NCI-H2107 treated with DMSO at 0.1 percent for 48 hours (cell line): ENCODE data around the gene MEGF9.
A peak's percentile ranks its signal among the peaks of the same experiment; 100 is the strongest.

Experiments used
- DNase-seq: peaks from one replicate; lab custom pipeline; 2025; ENCODE audit not compliant: unreplicated experiment; lab: John Stamatoyannopoulos, UW

MEGF9 gene

DNA sequence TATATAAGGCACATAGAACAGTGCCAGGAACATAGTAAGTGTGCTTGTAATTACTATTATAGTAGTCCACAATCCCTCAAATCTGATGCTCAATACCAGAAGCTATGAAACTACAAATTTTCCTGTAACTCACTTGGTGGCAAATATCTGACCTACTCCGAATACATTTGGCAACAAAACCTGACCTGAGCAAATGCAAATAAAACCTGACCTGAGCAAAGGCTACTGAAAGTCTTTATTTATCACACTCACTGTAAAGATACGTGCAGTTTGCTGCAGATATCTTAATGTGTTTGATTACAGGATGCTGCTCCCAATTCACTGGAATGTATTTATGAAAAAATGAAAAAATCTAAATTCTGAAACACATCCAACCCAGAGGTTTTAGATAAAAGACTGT lies 7.1 kb downstream of the MEGF9 start:
- no peak for DNase-seq

DNA sequence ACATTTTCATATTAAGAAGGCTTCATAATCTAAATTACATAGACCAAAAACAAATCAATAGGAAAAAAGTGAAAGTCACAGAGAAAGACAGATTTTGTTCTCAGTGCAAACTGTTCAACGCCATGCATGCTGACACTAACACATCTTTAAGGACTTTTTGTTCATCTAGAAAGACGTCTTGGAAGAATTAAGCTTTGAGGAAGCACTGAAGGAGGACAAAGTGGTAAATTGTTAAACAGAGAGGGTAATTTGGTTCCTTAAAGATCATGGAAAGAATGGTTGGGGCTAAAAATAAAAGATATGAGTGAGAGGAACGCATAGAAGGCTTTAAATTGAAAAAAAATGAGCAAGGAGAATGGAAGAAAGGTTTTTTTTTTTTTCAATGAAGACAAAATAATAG lies 9.1 kb downstream of the MEGF9 start:
- DNase-seq, result no peak

DNA sequence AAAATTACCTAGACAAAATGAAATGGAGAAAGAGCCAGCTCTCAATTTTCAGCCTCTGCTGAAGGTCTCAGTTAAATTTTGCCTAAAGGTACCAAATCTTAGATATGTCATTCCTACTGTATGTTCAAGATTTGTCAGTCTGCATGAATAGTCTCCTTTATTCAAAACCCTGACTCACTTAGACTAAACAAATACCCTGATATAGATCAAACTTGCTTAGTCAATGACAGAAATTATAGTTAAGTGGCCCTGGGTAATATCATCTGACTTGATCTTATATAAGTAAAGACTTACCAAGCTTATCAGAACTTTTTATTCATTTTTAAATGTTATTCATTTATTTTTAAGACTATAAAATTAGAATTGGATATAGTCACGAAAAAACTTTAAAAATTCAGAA lies 12.2 kb downstream of the MEGF9 start:
- DNase-seq, result no peak

DNA sequence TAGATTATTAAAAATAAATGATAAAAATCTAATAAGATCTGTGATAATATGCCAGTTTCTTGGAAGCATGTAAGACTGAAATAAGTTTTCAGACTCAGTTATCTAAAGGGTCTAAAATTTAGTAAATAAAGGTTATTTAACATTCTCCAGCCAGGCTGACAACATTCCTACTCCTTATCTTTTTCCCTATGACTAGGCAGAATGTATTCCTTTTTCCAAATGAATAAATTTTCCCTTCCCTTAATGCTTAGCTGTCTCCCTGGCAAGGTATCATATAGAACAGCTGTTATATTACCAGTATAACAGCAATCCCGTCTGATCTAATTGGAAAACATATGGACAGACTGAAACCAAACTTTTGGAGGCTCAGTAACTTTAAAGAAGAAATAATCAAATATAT lies 13.0 kb downstream of the MEGF9 start:
- no peak for DNase-seq

DNA sequence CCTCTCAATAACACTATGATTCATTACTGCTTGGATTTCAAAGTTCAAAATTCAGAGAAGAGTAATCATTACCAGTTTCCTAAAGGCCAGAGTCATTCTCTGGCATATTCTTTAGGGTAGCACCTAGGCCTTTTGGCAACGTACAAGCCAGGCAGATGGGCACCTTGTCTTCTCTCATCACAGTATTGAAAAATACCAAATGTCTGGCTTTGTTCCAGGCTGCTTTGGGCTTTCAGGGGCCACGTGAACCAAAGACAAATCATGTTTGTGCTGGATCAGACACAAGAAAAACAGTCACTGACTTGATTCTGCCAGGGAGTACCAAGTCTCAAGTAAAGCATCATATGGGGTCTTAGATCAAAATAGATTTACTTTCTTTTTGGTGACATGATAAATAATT lies 15.5 kb downstream of the MEGF9 start:
- no peak for DNase-seq

DNA sequence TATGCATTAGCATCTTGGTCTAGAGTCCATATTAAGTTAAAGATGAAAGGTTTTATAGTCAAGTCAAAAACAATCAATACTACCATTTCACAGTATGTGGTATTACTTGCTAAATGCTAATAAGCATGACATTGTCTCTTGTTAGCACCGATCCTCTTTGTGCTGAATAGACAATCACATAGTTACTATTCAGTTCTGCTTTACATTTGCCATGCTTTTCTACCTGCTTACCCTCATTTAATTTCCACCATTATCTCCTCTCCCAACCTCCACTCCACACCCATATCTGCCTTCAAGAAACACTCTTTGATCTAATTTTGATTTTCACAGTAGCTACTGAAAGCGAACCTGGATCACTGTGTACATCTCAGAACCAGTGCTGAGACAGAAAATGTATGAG lies 16.8 kb downstream of the MEGF9 start:
- no peak for DNase-seq

DNA sequence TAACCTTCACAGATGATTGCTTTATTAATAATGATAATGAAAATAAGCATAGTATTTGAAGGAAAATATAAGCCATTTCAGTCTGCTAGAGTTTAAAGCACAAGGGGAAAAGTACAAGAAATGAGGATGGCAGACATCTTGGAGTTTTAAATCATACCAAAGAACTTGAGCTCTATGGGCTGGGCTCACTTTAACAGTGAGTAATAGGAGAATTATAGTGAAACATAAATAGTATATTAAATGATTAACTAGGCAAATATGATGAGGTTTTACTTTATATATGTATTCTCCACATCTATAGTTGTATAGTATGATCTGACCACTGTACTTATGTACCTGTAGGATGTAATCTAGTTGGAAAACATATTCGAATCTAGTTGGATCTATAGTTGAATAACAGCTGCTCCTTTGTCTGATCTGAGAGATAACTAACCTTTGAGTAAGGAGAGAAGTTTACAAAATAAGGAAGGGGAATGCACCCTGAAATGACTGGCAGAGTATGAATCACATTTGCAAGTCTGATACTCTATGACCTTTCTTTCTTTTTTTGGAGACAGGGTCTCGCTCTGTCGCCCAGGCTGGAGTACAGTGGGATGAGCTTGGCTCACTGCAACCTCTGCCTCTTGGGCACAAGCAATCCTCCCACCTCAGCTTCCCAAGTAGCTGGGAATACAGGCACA lies 17.6 kb downstream of the MEGF9 start:
- no peak for DNase-seq

DNA sequence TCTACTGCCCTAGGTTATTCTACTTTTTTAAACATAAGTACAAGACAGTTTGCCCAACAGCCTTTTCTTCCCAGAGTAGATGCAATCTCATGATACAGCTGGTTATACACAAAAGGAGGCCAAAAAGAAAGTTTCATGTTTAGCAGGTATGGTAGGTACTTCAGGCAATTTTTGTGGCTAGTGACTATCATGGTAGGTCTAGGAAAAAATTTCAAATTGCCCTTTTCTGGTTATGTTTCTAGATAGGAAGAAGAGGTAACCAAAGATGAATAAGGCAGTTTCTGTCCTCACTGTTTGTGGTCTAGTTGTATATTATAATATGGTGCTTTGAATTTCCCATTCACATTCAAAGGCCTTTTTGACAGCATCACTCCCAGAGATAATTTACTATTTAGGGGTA lies 19.7 kb downstream of the MEGF9 start:
- DNase-seq, result no peak

DNA sequence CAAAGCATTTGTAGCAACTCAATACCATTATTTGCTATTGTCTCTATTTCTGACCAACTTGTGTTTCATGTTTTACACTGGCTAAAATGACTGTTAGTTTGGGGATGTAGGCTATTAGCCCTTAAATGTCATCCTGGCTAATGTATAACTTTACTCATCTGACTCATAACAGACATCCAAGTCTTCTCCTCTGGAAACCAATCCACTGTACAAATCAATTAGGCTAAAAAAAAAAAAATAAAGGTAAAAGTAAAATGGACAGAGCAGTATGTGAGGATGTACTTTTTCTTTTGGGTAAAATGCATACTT lies 20.6 kb downstream of the MEGF9 start:
- no peak for DNase-seq

DNA sequence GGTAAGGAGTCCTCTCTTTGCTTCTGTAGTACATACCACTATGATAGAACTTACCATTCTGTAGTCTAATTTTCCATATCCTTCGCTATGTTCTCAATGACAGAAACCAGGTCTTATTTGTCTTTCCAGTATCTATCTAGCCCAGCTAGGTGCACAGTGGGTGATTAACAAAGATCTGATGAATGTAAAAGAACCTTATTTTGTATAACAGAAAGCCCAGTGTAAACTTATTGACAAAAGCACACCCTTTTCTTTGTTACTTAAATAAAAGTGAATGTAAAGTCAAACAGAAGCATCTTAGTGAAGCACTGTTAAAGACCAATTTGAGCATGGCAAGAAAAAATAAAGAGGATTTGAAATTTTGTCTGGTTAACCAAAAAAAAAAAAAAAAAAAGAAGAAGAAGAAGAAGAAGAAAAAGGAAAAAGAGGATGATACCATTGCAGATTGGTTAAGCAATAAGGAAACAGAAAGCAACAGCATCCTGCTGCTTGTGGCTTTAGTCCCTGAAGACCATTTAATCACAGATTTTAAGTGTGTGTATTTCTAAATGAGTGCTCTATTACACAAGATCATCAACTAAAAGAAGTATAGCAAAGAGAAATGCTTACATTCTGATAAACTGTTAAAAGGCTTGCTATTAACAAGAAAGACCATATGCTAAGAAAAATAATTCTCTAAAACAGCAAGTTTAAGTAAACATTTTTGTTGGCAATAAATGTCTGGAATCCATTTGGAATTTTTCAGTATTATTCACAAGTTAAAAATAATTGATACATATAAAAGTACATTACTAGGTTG lies 21.2 kb downstream of the MEGF9 start:
- DNase-seq, result no peak

DNA sequence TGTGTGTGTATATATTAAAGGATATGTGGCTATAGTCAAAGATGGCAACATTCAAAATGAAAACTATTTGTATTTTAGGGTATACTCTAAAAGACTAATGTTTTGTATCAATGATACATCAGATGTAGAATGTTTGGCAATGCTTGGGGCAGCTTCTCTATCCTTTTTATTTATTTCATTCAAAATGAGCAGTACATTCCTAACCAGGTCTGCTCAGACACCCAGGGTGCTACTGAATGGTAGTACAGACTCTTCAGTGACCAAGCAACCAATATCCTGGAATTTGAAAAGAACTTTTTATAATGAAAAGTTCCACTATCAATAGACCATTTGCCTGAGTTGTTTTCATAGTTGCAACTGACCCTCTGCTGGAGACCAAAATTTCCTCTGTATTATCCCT lies 23.9 kb downstream of the MEGF9 start:
- DNase-seq, result no peak

DNA sequence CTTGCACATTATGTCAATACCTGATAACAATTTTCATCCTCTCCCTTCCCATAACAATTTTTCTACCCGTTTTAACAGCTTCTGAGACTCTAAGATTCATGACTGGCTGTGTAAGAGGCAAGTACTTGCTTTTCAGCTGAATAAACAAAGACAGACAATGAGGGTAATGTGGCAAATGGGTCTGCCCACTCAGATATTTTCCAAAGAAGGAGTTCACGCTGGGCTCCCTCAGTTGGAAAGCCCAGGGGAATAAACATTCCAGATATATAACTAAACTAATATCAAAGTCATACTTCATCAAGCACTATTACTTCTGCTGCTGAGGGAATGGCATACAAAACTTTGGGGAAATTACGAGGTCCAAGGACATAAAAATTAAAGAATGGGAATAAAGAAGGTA lies 24.4 kb downstream of the MEGF9 start:
- DNase-seq, result peak; percentile 85

DNA sequence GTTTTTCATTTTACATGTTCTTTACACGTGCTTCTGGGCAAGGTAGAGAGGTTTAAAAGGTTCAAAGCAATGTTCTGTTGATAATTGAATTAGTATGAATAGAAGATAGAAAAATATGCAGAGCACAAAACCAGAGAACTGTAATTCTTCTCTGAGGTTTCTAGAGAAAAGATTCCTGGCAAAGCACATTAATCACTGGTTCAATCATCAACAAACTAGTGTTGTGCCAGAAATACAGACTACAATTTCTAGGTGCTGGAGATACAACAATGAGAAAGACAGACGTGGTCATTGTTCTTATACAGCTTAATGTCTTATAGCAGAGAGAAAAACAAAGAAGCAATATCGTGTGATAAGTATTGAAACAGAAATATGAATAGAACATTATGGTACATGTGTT lies 25.5 kb downstream of the MEGF9 start:
- no peak for DNase-seq

DNA sequence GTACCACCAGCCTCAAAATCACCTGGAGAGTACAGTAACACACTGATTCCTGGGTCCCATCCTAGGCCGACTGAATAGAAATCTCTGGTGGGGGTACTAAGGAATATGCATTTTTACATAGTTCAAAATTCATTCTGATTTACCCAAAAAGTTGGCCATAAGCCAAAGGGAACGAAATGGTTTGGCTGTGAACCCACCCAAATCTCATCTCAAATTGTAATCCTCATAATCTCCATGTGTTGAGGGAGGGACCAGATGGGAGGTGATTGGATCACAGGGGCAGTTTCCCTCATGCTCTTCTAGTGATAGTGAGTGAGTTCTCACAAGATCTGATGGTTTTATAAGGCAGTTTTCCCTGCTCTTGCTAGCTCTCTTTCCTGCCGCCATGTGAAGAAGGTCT lies 31.1 kb downstream of the MEGF9 start:
- DNase-seq, result no peak

DNA sequence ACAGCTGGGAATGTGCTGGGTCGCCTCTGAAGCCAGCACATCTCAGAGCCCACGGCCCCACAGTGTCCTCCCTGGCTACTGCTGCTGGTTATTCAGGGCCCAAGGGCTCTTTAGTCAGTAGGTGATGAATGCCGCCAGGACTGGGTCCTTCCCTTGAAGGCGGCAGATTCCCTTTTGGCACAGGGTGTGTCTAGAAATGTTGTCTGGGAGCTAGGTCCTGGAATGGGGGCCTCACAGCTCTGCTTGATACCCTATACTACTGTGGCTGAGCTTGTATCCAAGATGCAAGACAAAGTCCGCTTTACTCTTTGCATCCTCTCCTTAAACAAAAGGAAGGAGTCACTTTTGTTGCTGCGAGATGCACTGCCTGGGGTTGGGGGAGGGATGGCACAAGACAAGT lies 33.1 kb downstream of the MEGF9 start:
- DNase-seq, result no peak

DNA sequence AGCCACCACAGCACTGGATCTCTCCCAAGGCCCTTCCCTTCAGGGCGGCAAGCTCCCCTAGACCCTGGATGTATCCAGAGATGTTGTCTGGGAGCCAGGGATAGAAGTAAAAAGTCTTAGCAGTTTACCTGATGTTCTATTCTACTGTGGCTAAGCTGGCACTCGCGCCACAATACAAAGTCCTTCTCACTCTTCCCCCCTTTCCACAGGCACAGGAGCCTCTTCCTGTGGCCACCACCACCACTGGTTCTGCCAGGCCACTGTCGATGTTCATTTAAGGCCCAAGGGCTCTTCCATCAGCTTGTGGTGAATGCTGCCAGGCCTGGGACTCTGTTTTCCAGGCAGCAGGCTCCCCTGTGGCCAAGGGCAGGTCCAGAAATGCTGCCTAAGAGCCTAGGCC lies 33.7 kb downstream of the MEGF9 start:
- no peak for DNase-seq

DNA sequence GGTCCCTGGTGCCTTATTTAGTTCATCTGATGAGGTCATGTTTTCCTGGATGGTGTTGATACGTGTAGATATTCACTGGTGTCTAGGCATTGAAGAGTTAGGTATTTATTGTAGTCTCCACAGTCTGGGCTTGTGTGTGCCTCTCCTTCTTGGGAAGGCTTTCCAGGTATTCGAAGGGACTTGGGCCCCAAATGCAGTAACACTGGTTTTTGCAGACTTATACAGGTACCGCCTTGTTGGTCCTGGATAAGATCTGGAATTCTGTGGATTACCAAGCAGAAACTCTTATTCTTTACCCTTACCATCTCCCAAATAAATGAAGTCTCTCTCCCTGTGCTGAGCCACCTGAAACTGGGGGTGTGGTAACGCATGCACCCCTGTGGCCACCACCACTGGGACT lies 34.1 kb downstream of the MEGF9 start:
- no peak for DNase-seq

DNA sequence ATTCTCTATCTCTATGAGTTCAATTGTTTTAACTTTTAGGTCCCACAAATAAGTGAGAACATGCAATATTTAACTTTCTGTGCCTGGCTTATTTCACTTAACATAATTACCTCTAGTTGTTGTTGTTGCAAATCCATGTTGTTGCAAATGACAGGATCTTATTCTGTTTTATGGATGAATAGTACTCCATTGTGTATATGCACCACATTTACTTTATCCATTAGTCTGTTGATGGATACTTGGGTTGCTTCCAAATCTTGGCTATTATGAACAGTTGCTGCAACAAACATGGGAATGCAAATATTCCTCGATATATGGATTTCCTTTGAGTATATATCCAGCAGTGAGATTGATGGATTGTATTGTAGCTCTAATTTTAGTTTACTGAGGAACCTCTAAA lies 36.3 kb downstream of the MEGF9 start:
- DNase-seq, result no peak

DNA sequence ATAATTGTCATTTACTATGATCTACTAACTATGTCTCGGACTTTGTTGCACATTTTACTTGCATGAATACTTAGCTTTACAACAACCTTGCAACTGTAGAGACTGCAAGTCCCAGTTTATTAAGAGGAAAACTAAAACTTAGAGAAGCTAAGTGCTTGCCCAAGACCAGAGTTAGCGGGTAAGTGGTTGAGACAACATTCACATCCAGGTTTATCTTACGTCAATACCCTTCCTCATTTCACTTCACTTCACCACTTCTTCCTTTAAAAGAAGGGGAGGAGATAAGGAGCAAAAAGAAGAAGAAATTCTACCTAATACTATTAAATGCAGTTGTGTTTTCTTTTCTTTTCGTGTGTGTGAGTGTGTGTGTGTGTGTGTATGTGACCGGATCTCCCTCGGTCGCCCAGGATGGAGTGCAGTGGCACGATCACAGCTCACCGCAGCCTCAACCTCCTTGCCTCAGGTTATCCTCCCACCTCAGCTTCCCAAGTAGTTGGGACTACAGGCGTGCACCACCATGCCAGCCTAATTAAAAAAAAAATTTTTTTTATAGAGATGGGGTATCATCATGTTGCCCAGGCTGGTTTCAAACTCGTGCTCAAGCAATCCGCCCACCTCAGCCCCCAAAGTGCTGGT lies 37.4 kb downstream of the MEGF9 start:
- no peak for DNase-seq

DNA sequence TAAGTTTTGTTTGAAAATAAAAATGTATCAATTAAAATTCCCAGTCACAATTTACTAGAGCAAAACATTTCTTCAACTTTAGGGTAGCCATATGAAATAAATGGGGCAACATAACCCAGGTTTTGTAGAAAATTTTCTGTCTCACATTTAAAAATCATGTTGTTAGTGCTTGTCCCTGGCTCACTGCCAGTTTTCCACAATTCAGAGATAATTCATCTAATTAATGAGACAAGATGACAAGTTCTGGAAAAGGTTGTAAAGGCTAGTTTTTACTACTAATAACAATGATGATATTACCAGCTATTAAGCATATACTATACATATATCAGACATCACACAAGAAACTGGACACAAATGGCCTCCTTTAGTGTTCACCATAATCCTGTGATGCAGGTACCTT lies 45.9 kb downstream of the MEGF9 start:
- DNase-seq, result no peak

DNA sequence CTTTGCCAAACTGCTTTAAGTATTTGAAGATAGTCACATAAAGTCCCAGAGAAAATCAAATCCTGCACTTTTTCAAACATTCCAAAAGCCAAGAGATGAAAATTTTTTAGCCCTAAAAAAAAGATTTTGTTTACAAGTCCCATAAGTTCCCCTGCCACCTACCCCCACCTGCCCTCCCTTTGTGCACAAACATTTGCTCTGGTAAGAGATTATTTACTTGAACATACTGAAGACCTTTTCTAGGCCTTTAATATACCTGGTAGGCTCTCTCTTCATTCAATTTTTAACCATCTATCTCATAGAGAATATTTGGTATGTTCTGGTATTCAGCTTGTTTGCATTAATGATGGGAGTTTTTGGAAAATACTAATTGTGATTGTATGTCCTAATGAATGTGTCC lies 50.3 kb downstream of the MEGF9 start:
- DNase-seq, result no peak

DNA sequence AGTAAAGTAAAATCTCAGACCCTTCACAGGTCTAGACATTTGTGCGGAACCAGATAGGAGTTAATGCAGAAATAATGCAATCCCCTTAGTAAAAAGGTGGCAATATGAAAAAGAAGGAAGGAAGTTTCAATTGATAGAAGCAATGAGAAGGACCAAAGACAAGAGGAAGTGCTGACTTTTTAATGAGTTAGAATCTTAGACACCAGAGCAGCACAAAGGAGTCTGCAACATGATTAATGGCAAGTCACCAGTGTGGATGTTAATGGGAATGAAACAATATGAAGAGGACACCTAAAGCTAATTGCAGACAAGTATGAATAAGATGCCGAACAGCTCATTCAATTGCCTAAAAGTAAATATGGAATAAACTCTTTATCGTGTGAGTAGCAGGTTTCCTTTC lies 50.9 kb downstream of the MEGF9 start:
- no peak for DNase-seq

DNA sequence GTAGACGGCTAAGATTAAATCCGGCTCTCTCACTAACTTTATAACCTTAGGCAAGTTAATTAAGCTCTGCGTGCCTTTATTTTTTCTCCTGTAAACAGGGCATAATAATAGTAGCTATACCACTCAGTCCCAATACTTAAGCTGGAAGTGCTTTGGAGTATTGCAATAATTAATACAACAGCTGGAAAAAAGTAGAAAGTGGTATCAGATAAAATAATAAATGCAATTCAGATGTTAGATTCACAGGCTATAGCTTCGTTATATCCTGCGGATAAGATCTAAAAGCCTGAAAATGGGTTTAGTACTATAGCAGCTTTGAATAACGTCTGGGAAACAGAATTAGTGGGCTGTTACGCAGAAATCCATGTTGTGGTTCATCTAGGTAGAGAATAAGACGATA lies 51.8 kb downstream of the MEGF9 start:
- no peak for DNase-seq
